ENCODE measurements around the gene NR2E3. TPM values are rescaled to one million over a fixed set of nuclear protein-coding genes. Genes with fewer than 3 reads are reported as not detected.

Gene NR2E3
- total RNA-seq, 1 donor from 2014 or later, result not detected

GRCh38 chr15:71802770-71803169 lies 7.6 kb upstream of the NR2E3 start:
- H3K27ac ChIP-seq, result no peak overlapping the region
- DNase-seq (ENCODE audit: low spot score in 2 of 2), result peak in 1 of 2 donors; percentile 56
- H3K9me3 ChIP-seq, result no peaks in the 10 kb centered on the region
- no peaks in the 10 kb centered on the region for H3K27me3 ChIP-seq
- no peaks in the 10 kb centered on the region for H3K36me3 ChIP-seq
- H3K4me1 ChIP-seq, result peaks cover 0 to 7% of the 10 kb centered on the region in 2 donors
- intact Hi-C loops (cut with DNase I), result loop anchor here (5.0 to 10.0 kb wide), 4 partner anchors 150 to 910 kb away; partner anchors contain the start of genes LRRC49 and THAP10
- TF ChIP-seq, protein P1, sequence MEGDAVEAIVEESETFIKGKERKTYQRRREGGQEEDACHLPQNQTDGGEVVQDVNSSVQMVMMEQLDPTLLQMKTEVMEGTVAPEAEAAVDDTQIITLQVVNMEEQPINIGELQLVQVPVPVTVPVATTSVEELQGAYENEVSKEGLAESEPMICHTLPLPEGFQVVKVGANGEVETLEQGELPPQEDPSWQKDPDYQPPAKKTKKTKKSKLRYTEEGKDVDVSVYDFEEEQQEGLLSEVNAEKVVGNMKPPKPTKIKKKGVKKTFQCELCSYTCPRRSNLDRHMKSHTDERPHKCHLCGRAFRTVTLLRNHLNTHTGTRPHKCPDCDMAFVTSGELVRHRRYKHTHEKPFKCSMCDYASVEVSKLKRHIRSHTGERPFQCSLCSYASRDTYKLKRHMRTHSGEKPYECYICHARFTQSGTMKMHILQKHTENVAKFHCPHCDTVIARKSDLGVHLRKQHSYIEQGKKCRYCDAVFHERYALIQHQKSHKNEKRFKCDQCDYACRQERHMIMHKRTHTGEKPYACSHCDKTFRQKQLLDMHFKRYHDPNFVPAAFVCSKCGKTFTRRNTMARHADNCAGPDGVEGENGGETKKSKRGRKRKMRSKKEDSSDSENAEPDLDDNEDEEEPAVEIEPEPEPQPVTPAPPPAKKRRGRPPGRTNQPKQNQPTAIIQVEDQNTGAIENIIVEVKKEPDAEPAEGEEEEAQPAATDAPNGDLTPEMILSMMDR (IDR thresholded peaks at IDR 0.05), result peak in 1 of 3 experiments; percentile 11
- no peak overlapping the region for H3K4me3 ChIP-seq

- H3K27ac ChIP-seq, result no peak overlapping the region
- intact Hi-C loops (cut with DNase I), result loop anchor here (5.0 to 10.0 kb wide), 4 partner anchors 152 to 912 kb away; partner anchors contain the start of genes LRRC49 and THAP10
- no peaks in the 10 kb centered on the region for H3K27me3 ChIP-seq
- H3K4me1 ChIP-seq, result peaks cover 0 to 7% of the 10 kb centered on the region in 2 donors
- H3K9me3 ChIP-seq, result no peaks in the 10 kb centered on the region
- H3K36me3 ChIP-seq, result no peaks in the 10 kb centered on the region
- no peak overlapping the region for H3K4me3 ChIP-seq
- TF ChIP-seq, protein P1 (IDR thresholded peaks at IDR 0.05), result no peak
- DNase-seq (ENCODE audit: low spot score in 2 of 2), result no peak
These were observed 6.1 kb upstream of the NR2E3 start for GRCh38 chr15:71804226-71804625.

DNA sequence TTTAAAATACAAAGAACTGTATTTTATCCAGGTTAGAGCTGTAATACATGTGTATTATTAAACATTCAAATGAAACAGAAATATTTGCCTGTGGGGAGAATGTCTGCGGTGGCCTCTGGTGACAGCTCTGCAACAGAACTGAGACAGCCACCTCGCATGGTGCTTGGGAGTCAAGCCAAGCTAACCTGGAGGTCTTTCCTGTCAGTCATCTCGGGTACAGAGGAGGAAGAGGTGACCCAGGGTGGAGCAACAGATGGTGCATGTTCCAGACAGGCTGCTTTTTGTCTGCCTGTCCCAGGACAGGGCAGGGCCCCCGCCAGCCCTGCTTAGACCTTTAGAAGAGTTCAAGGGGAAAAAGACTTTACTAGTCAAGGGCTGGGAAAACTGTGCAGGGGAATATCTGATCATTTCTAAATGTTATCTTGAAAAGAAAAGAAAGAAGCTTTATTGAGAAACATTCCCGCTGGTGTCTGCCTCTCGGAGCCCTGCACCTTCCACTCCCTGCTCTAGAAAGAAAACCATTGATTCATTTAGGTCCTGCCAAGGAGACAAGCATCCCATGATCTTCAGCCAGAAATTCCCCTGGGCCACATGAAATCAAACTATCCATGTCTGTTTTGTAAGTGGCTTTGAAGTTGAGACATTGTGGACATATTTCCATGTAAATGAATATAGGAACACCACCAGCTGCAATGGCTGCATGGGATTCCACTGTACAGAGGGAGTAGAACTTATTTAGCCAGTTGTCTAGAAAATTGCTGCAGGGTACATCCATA lies 5.5 kb upstream of the NR2E3 start:
- H3K4me1 ChIP-seq, result peaks cover 0 to 7% of the 10 kb centered on the region in 2 donors
- no peaks in the 10 kb centered on the region for H3K9me3 ChIP-seq
- no peaks in the 10 kb centered on the region for H3K27me3 ChIP-seq
- intact Hi-C loops (cut with DNase I), result loop anchor here (5.0 to 10.0 kb wide), 4 partner anchors 153 to 913 kb away; partner anchors contain the start of genes LRRC49 and THAP10
- no peak for DNase-seq (ENCODE audit: low spot score in 2 of 2)
- H3K4me3 ChIP-seq, result no peak overlapping the region
- H3K36me3 ChIP-seq, result no peaks in the 10 kb centered on the region
- H3K27ac ChIP-seq, result no peak overlapping the region
- TF ChIP-seq, protein P1 (IDR thresholded peaks at IDR 0.05), result no peak

- H3K36me3 ChIP-seq, result no peaks in the 10 kb centered on the region
- TF ChIP-seq, protein P1 (IDR thresholded peaks at IDR 0.05), result no peak
- intact Hi-C loops (cut with DNase I), result loop anchor here (10.0 kb wide), 1 partner anchor 832 kb away; no protein-coding TSS in a partner anchor
- peaks cover 0 to 7% of the 10 kb centered on the region in 2 donors for H3K4me1 ChIP-seq
- H3K27me3 ChIP-seq, result no peaks in the 10 kb centered on the region
- DNase-seq (ENCODE audit: low spot score in 2 of 2), result no peak
- no peak overlapping the region for H3K4me3 ChIP-seq
- H3K9me3 ChIP-seq, result no peaks in the 10 kb centered on the region
- peak overlapping the region in 1 of 2 donors; percentile 7 for H3K27ac ChIP-seq
These were observed 3.9 kb upstream of the NR2E3 start for GRCh38 chr15:71806452-71806931.

DNA sequence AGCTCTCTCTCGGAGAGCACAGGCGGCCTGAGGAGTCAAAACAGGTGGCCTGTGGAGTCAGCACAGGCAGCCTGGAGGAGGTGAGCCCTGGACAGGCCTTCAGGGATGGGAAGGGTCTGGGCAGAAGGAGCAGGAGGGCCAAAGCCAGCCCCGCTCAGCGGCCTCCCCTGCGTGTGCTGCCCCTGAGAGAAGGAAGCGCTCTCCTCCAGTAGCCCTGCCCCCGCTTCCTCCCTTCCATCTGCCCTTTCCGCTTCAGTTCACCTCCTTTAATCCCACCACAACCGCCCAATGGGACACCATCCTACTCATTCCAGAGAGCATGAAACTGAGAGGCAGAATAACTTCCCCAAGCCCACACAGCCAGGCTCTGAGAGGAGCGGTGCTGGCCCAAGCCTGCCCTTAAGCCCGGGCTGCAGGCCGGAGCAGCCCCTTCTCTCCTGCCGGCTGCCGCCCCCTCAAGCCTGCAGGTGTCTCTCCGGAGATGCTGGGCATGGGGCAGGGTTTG lies 3.2 kb upstream of the NR2E3 start:
- no peak overlapping the region for H3K4me3 ChIP-seq
- peak overlapping the region in 1 of 2 donors; percentile 37 for H3K27ac ChIP-seq
- no peaks in the 10 kb centered on the region for H3K27me3 ChIP-seq
- TF ChIP-seq, protein P1 (IDR thresholded peaks at IDR 0.05), result no peak
- H3K36me3 ChIP-seq, result no peaks in the 10 kb centered on the region
- peaks cover 0 to 7% of the 10 kb centered on the region in 2 donors for H3K4me1 ChIP-seq
- no peaks in the 10 kb centered on the region for H3K9me3 ChIP-seq
- DNase-seq (ENCODE audit: low spot score in 2 of 2), result no peak
- intact Hi-C loops (cut with DNase I), result loop anchor here (10.0 kb wide), 1 partner anchor 832 kb away; no protein-coding TSS in a partner anchor
